UCSD-AML1 (cell line): ENCODE measurements around the gene TRIM56.
"Not testable (repeated sequence)": the region's sequence is repeated elsewhere in the genome, so short reads cannot be mapped to it uniquely, and the experiment has no call there.

ENCODE experiments used
- DNase-seq: peaks from one replicate; lab custom pipeline; 2025; ENCODE audit not compliant: unreplicated experiment; lab: John Stamatoyannopoulos, UW

TRIM56 gene

GRCh38 chr7:101132626-101133600, 47.6 kb downstream of the TRIM56 start:
- not testable (repeated sequence) for DNase-seq

DNA sequence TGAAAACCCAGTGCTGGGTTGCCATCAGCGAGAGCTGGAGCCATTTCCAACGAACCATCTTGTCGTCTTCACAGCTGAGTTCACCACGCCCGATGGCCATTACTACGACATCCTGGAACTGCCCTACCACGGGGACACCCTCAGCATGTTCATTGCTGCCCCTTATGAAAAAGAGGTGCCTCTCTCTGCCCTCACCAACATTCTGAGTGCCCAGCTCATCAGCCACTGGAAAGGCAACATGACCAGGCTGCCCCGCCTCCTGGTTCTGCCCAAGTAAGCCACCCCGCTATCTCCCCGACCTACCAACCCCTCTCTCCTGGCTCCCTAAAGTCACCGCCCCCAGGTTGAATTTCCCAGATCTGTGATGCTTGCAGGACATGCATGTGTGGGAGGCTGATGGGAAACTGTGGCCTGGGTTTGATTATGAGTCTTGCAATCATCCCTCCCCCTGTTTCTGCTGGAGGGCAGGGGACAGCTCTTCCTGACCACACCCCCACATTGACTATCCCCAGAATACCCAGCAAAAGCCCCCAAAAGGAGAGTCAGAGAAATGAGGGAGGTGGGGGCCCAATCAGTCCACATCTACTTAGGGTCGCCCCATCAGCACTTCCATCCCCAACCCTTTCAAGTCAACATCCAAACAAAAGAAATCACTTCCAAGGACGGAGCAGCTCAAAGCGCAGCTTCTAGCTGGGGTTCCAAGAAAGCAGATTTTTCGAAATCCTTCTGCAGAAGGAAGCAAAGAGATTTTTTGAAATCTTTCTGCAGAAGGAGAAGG, 48.5 kb downstream of the TRIM56 start:
- no peak for DNase-seq

GRCh38 chr7:101134399-101134980, 49.2 kb downstream of the TRIM56 start:
- no peak for DNase-seq

DNA sequence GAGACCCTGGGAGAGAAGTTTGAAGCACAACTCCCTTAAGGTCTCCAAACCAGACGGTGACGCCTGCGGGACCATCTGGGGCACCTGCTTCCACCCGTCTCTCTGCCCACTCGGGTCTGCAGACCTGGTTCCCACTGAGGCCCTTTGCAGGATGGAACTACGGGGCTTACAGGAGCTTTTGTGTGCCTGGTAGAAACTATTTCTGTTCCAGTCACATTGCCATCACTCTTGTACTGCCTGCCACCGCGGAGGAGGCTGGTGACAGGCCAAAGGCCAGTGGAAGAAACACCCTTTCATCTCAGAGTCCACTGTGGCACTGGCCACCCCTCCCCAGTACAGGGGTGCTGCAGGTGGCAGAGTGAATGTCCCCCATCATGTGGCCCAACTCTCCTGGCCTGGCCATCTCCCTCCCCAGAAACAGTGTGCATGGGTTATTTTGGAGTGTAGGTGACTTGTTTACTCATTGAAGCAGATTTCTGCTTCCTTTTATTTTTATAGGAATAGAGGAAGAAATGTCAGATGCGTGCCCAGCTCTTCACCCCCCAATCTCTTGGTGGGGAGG, 52.5 kb downstream of the TRIM56 start:
- no peak for DNase-seq

DNA sequence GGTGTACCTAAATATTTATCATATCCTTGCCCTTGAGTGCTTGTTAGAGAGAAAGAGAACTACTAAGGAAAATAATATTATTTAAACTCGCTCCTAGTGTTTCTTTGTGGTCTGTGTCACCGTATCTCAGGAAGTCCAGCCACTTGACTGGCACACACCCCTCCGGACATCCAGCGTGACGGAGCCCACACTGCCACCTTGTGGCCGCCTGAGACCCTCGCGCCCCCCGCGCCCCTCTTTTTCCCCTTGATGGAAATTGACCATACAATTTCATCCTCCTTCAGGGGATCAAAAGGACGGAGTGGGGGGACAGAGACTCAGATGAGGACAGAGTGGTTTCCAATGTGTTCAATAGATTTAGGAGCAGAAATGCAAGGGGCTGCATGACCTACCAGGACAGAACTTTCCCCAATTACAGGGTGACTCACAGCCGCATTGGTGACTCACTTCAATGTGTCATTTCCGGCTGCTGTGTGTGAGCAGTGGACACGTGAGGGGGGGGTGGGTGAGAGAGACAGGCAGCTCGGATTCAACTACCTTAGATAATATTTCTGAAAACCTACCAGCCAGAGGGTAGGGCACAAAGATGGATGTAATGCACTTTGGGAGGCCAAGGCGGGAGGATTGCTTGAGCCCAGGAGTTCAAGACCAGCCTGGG, 53.1 kb downstream of the TRIM56 start:
- peak; percentile 67 for DNase-seq

- DNase-seq, result no peak
Measured at GRCh38 chr7:101140339-101140699, 55.0 kb downstream of the TRIM56 start.

DNA sequence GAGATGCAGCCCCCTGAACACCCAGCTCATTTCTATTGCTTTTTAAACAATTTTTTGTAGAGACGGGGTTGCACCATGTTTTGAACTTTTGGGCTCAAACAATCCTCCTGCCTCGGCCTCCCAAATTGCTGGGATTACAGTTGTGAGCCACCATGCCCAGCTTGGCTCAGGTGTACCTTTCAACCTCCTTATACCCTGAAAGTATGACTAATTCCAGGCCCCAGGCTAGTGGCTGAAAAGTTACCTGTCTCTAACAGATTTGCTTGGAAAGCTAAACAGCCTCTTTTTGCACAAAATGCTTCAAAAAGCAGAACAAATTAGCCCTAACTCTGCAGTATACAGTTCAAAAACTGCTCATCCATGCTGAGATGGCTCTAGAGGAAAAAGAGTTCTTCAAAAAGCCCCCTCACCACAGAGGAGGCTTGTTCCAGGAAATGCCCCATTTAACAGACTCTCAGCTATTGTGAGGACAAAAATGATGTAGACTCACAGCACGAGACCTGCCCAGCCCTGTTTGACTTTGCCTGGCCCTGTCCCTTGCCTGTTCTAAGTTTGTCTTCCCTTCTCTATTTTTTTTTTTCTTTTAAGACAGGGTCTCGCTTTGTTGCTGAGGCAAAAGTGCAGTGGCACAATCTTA, 55.6 kb downstream of the TRIM56 start:
- no peak for DNase-seq
